HG03135 (cell line): Measurements from ENCODE around the gene GRAMD1B.
"Not testable (repeated sequence)": the region's sequence is repeated elsewhere in the genome, so short reads cannot be mapped to it uniquely, and the experiment has no call there.

Source experiments
- ATAC-seq: cut with Tn5 transposase; IDR thresholded peaks from one replicate; pipeline ENCODE4 v1.9.1; 2021; ENCODE audit warnings: mild to moderate bottlenecking, moderate library complexity; ENCODE audit not compliant: unreplicated experiment

The GRAMD1B gene

DNA sequence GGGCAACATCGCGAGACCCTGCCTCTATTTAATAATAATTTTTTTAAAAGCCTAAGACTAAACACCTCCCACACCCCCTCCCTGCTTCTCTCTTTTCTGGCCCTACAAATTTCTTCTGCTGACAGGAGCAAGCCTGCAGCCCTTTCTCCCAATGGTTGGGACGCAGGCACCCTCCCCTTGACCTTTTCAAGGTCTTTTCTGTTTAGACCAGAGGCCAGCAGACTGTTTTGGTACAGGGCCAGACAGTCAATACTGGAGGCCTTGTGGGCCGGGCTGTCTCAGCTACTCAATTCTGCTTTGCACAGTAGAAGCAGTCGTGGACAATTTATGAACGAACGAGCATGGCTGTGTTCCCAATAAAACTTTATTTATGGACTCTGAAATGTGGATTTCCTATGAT is 132.1 kb downstream of the GRAMD1B start:
- ATAC-seq, result no peak

DNA sequence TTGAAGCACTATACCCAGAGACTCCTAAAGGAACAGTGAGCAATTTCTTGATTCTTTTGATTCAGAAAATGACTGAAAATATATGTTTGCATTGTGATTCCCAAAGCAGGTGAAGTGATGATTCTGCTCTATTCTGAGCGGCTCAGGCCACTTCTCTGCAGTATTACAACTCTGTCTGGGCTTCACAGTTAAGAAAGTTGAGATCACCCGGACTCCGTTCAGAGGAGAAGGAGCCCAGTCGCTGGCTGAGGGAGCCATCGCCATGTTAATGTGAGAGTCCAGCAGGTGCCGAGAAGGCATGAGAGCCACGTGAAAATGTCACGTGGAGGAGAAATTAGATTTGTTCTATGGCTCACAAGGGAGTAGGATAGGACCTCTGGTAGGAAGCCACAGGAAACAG is 132.8 kb downstream of the GRAMD1B start:
- ATAC-seq, result no peak

DNA sequence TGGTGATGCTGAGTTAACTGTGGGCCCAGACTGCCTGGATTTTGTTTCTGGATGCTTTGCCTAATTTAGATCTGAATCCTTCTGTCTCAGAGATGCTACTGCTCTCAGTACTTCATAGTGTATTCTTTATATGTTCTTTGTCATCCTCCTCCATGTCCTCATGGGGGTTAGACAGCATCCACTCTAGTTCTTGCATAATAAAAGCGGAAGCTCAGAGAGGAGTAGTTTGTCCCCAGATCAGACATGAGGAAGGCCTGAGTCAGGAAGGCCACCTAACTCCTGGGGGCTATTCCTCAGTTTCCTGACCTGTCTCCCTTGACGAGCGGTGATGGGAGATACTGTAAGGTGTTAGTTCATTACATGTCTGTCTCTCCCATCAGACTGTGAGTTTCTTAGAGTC is 134.2 kb downstream of the GRAMD1B start:
- ATAC-seq, result no peak

DNA sequence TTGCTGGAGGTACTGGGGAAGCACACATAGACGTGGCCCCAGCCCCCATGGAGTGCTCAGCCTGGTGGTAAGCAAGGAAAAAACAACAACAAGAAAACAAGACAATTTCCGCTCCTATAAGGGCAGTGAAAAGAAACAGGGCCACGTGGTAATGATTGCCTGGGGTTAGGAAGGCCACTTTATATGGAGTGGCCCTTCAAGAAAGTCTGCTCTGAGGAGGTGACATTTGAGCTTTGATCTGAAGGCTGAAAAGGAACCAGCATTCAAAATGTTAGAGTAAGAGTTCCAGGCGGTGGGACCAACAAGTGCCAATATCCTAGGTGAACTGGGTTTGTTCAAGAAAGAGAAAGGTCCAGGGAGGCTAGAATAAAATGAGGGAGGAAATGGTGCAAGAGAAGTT is 136.8 kb downstream of the GRAMD1B start:
- no peak for ATAC-seq

DNA sequence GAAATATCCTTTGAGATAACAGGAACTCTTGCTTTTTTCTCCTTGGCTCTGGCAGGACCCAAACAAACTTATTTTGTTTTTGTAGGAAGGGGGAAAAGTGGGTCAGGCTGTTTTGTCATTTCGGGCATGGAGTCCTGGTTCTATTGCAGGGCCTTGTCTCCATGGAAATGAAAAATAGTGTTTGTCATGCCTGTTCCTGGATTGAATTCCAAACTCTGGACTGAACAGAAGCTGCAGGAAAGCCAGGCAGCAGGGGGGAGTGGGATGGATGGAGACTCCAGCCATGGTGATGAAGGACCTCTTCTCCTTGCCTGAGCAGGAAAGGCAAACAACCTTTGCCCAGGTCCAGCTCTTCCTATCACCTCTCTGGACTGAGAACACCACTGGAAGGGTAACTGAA is 137.4 kb downstream of the GRAMD1B start:
- no peak for ATAC-seq

DNA sequence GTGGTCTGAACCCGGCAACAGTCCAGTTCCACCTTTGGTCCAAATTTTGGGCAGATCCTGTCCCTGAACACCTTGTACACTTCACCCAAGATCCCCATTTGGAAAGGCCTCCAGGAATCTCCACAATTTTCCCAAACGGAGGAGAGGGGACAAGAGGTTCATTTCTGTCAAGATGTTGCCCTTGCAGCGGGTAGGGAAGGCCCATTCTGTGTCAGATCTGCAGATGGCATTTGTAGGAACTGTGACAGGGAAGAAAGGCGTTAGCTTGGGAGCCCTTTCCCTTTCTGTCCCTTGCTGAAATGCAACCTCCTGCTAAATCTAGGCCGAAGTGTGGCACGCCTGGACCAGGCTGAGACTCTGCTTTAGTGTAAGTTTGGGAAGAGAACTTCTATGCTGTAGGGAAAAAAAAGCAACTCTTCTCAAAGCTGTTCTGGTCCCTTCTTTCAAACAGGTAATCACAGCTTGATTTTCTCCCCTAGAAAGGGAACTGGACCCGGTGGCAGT is 138.3 kb downstream of the GRAMD1B start:
- ATAC-seq, result no peak

DNA sequence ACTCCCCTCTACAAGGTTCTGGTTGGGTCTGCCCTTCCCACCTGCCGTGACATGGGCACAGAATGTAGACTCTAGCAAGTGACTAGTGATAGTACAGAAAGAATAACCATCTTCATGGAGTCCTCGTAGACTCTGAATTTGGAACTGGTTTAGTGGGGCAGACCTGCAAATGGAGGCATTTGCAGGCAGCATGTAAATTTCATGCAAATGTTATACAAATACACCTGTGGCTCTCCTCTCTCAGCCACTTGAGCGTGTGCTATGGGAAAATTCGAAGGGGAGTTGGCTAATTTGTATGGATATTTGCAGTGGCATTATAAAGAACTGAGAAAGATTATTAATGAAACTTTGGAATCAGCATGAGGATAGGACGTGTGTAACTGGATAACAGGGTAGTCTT is 139.3 kb downstream of the GRAMD1B start:
- ATAC-seq, result no peak

DNA sequence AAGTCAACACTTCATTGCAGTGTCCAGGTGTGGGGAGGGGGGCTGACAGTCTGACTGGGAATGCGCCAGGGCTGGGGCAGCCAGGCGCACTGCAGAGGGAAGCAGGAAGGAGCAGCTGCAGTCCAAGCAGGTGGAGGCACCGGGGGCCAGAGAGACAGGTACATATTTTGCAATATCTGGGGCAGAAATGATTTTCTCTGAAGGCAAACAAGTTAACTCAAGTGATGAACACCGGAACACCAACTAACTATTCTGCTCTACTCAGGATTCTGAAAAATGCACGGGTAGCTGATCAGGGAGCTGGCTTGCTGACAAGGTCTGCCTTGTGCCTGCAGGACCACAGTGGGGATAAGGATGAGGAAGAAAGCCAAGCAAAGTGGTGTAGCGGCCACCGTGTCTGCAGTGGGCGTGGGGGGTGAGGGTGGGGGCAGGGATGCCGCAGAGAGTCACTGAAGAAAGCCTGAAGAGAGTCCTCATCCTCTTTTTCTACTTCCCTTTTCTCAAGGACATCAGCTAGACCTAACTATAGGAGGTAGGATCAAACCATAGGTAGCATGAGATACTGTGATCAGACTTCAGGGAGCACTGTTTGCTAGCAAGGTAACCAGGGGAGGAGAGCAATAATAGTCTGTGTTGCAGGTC is 141.0 kb downstream of the GRAMD1B start:
- ATAC-seq, result no peak

DNA sequence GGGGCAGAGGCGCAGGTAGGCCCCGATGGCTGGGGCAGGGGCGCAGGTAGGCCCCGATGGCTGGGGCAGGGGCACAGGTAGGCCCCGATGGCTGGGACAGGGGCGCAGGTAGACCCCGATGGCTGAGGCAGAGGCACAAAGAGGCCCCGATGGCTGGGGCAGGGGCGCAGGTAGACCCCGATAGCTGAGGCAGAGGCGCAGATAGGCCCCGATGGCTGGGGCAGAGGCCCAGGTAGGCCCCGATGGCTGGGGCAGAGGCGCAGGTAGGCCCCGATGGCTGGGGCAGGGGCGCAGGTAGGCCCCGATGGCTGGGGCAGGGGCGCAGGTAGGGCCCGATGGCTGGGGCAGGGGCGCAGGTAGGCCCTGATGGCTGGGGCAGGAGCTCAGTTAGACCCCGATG is 142.7 kb downstream of the GRAMD1B start:
- ATAC-seq, result not testable (repeated sequence)

DNA sequence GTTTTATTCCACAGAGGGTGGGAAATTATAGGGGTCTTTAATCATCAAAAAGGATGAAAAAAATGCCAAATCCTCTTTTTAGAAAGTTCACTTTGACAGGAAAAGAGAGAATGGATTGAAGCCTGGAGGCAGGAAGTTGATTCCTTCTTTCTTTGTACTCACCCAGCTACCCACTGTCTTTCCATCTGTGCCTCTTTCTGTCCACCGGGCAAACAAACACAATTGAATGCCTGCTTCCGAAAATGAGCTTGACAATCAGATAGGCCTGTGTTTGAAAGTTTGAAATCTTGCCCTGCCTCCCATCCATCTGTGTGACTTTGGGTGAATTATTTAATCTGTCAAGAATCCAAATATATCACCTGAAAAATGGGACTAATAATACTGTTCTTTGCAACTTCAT is 143.2 kb downstream of the GRAMD1B start:
- ATAC-seq, result no peak

DNA sequence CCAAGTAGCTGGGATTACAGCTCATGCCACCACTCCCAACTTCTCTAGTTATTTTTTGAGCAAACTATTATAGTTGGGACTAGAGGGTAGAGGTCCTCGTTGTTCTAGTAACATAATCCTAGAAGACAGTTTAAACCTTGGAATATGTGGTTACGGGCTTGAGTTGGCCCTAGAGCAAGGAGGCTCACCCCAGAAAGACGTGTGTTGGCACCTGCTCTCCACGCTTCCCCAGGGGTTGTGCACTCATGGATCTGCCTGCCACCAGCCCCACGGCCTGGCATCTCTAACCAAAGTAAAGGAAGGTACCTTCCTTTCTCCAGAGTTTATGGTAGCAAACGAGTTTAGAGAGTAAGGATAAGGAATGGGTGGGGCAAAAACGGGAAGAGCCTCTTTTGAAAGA is 145.4 kb downstream of the GRAMD1B start:
- no peak for ATAC-seq

DNA sequence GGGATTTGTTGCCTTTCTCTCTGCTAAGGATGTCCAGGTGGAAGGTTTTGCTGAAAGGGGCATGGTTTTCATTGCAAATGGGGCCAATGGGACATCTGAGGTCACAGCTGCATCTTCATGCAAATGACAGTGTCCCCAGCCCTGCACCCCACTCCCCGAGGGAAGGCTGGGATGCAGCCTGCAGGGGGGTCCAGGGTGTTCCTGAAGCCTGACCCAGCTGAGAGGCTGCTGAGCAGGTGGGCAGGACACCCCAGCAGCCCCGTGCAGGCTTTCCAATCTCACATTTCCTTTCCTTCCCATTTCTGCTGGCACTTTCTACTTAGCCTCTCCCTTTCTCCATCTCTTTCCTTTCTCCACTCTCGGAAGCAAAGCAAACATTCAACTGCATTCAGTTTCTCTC is 146.0 kb downstream of the GRAMD1B start:
- no peak for ATAC-seq

DNA sequence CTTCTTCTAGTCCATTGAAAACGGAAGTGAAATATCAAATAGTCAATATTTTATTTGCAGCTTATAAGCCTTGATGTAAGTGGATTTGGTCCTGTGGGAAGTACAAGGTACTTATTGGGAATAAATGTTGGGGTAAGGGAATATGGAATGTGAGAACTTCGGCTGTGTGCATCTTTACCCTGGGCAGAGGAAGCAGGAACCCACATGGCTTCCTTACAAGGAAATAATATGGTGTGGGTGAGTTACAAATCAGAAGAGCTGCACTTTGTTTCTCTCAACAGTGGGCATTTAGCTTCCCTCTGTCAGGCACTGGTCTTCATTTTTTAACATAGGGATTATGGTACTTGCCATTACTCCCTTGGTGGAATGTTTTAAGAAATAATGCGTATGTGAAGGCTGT is 146.4 kb downstream of the GRAMD1B start:
- ATAC-seq, result no peak

DNA sequence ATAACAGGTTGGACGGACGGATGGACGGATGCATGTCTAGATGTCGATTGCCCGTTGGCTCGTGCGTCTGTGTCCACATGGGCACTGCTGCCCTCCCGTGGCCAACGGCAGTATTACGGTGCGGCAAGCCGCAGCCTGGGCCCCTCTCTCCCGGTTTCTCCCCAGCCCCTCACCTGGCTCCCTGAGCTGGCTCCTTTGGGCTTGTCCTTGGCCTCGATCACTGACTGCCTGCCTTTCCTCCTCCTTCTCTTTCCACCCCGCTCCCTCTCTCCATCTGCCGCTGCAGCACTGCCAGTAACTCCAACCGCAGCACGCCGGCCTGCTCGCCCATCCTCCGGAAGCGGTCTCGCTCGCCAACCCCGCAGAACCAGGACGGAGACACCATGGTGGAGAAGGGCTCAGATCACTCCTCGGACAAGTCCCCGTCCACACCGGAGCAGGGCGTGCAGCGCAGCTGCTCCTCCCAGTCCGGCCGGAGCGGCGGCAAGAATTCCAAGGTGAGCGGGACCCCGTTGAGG is 147.1 kb downstream of the GRAMD1B start:
- no peak for ATAC-seq

DNA sequence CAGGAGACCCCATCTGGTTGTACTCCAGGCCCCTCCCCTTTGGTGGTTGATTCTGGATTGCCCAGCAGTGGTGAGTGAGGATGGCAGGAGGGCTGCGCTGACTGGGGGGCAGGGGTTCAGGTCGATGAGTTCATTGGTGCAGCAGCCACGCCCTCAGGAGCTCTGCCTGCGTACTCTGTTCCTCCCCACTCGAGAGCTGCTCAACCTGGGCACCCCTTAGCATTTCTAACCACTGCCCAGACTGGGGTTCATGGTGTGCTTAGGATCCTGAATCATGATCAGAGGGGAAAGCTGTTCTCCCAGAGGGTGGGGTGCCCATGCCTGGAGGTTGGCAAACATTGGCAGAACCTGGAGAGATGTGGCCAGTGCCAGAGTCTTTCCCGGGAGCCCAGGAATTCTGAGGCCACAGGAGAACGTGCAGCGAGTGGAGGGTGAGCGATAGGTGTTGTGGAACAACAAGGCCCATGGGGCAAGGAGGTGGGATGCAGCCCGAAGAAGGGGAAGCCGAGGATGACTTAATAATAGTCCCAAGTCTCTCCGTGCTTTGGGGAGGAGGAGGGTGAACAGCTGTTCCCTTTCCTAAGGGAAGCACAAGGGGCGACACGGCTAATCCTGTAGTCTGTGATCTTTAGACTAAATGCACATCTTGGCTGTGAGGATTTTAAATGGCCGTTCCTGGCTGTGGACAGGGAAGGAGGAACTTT is 148.9 kb downstream of the GRAMD1B start:
- ATAC-seq, result no peak

DNA sequence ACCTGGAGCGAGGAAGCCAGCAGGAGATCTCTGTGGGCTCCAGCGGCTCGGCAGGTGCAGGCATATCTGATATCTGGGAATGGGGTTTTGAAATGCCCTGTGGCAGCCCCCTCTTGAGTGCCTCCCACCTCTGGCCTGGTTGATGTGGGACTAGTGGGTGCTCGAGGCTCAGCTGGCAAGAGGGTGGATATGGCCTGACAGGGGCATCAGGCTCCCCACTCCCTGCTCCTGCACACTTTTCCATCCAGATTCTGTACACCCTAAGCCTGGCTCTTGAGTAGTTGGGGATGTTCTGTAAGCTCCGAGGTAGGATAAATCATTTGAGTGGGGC is 149.4 kb downstream of the GRAMD1B start:
- ATAC-seq, result no peak

DNA sequence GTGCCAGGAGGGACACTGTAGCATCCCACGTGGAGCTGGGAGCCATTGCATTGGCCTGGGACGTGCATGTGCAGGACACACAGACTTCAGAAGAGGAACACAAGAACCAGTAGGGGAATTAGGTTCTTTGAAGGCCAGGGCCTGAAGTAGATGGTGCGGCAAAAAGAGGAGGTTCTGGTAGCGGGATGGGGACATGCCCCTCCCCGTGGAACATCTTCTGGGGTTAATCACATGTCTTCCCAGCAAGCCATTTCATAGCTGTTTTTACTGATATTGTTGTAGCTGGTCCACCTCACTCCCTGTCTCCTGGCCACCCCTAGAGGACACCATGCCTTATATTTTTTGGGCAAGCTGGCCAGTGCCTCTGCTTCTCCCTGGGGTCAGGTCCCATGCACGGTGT is 150.1 kb downstream of the GRAMD1B start:
- no peak for ATAC-seq

DNA sequence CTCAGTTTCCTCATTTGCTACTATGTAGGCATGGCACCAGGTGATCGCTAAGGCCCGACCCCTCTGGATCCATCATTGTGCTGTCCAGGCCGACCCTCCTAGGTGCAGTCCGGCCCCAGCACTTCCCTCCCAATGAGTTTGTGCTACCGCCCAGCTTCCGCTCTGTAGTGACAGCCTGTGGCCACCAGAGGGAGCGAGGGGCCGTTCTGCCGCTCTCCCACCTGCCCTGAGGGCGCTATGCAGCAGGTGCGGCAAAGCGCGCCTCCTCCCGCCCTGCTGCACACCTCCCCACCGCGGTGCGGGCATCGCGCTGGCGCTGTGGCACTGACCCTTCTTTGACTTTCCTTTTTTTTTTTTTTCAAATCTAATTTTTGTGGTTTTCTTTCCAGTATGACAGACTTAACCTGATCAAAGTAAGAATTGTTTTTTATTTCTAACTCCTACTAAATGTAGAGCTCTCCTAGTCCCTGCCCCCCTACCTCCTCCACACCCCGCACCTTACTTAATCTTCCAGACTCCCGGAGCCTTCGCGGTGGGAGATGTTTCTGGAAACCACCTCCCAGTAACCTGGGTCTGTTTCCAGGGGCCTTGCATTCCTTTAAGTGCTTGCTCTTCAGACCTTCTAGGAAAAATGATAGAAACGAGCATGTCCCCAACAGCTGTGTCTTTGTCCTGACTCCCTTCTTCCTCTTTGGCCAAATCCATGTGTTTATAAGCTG is 150.6 kb downstream of the GRAMD1B start:
- peak; percentile 79 for ATAC-seq

DNA sequence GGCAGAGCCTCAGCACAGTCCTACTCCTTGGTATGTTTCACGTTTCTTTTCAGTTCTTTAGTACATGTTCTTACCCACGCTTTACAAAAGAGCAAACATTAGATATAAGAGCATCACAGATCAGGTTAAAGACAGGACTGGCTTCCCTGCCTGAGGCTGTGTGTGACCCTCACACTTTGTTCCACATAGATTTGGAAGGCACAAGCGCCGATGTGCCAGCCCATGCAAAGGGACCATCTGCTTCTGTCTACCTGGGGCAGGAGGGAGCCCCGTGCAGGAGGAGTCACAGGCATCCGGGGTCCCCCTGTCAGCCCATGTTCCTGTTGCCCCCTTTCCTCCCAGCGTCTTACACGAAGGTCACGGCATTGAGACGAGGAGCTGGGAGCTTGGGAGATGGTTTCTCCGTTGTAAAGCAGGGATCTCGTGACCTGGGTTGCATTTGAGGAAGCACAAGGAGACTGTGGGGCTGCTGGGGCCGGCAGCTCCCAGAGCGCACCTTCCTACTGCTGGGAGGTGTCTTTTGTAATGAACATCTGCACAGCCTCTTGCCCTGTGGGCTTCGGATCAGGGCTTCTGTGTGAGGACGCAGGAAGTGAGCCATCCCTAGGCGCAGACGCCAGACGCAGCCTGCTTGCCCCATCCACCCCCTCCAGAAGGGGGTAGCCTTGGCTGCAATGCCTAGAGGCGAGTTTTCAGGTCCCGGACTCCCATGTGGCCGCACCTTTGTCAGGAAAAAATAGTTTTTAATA is 151.8 kb downstream of the GRAMD1B start:
- ATAC-seq, result no peak

DNA sequence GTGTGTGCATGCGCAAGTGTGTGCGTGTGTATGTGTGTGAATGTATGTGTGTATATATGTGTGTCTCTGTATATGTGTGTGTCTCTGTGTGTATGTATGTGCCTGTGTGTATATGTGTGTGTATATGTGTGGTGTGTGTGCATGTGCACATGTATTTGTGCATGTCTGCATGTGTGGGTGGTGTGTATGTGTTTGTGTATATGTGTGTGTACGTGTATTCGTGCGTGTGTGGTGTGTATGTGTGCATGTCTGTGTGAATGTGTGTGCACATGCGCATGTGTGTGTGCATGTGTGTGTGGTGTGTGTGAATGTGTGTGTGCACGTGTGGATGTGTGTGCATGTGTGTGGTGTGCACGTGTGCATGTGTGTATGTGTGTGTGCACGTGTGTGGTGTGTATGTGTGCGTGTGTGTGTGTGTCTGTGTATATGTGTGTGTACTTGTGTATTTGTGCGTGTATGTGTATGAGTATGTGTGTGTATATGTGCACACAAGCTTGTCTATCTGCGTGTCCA is 153.0 kb downstream of the GRAMD1B start:
- ATAC-seq, result no peak

DNA sequence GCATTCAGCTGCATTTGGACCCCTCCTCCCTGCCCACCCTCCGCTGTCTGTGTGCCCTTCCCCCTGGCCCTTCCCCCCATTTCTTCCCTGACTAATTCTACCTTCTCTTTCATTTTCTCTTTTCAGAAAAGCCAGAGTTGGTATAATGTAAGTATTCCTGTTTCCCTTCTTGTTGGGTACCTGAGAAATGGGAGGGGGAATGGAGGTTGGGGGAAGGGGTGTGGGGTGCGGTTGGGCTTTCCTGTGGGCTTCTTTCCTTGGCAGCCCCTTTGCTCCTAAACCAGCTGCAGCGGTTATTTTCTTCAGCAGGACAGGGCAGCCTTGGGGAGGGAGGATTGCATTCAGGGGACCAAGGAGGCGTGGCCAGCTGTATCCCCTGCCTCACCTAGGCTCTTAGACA is 154.1 kb downstream of the GRAMD1B start:
- ATAC-seq, result no peak
